Stomach (tissue), 4 donors: ENCODE measurements around the gene CLMP.

Experiments
- EP300 ChIP-seq: sonication (generic); formaldehyde crosslinking; IDR thresholded peaks from one replicate; pipeline ENCODE4 v1.6.1; 2017; ENCODE audit warnings: antibody characterized with exemption
- POLR2AphosphoS5 ChIP-seq, 3 donors: sonication (generic); formaldehyde crosslinking; IDR thresholded peaks; one replicate each; pipeline ENCODE4 v1.6.1; 2016; ENCODE audit warnings: antibody characterized with exemption in 3 of 3

GRCh38 chr11:123164732-123165450 is 30.2 kb downstream of the CLMP start:
- no peak for TF ChIP-seq POLR2AphosphoS5 (IDR thresholded peaks at IDR 0.05)
- no peak for TF ChIP-seq EP300
